ENCODE data around the gene KCTD5. TPM values are rescaled to one million over a fixed set of nuclear protein-coding genes. Genes with fewer than 3 reads are reported as not detected.
A peak's percentile ranks its signal among the peaks of the same experiment; 100 is the strongest.
"Not testable (repeated sequence)": the region's sequence is repeated elsewhere in the genome, so short reads cannot be mapped to it uniquely, and the experiment has no call there.

The KCTD5 gene
- total RNA-seq, 5 donors from 2014 or later (not counting 1 experiment from before 2014, with no cell fraction given): 19.5 to 29.1 (median 26.3) TPM

DNA sequence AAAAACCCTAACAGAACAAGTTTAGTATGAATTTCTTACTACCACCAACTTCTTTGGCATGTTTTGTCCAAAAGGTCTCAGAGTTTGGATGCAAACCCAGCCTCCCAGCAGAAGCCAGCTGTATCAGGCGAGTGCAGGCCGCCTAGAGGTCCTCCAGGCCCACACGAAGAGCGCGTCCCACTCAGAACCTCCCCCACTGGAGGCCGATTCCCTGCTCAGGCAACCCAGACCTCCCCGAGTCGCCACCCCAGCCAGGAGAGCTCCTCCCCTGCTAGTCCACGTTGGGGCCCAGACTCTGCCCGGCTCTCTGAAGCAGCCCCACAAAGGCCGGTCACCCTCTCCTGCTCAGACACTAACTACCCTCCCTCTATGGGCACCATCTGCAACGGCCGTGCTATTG, 28.4 kb upstream of the KCTD5 start:
- H3K9me3 ChIP-seq; CTCF ChIA-PET; H3K4me3 ChIP-seq (ENCODE audit: control insufficient read depth in 1 of 2, extremely low read depth in 1 of 2, low read length in 1 of 2); H3K4me1 ChIP-seq (ENCODE audit: control insufficient read depth in 1 of 2, extremely low read depth in 1 of 2, insufficient read depth in 2 of 2, low read length in 2 of 2); H3K27ac Mint-ChIP-seq; H3K4me3 Mint-ChIP-seq; H3K27me3 Mint-ChIP-seq; H3K9me3 Mint-ChIP-seq; ATAC-seq (replicated peaks in 1 of 4); POLR2A ChIA-PET; H3K36me3 ChIP-seq (ENCODE audit: control insufficient read depth in 2 of 2, extremely low read depth in 1 of 2, insufficient read depth in 1 of 2, low read length in 1 of 2); H3K36me3 Mint-ChIP-seq; DNase-seq; H3K4me1 Mint-ChIP-seq; H3K27ac ChIP-seq (ENCODE audit: low read length): not testable (repeated sequence)
- no CpG with 5 or more reads among the region's 13 CpGs for WGBS (ENCODE audit: insufficient coverage)
- H3K27me3 ChIP-seq (replicated peaks in 1 of 2; ENCODE audit: control insufficient read depth in 2 of 2, extremely low read depth in 1 of 2, insufficient read depth in 2 of 2, low read length in 1 of 2): peaks cover 0 to 11% of the 10 kb centered on the region in 2 experiments

- H3K27ac ChIP-seq (ENCODE audit: low read length); POLR2A ChIA-PET; H3K27ac Mint-ChIP-seq; H3K4me3 ChIP-seq (ENCODE audit: control insufficient read depth in 1 of 2, extremely low read depth in 1 of 2, low read length in 1 of 2); CTCF ChIA-PET; H3K4me1 Mint-ChIP-seq; H3K9me3 ChIP-seq; H3K27me3 ChIP-seq (replicated peaks in 1 of 2; ENCODE audit: control insufficient read depth in 2 of 2, extremely low read depth in 1 of 2, insufficient read depth in 2 of 2, low read length in 1 of 2); H3K36me3 Mint-ChIP-seq; DNase-seq; H3K4me3 Mint-ChIP-seq; H3K36me3 ChIP-seq (ENCODE audit: control insufficient read depth in 2 of 2, extremely low read depth in 1 of 2, insufficient read depth in 1 of 2, low read length in 1 of 2); H3K9me3 Mint-ChIP-seq; H3K27me3 Mint-ChIP-seq; H3K4me1 ChIP-seq (ENCODE audit: control insufficient read depth in 1 of 2, extremely low read depth in 1 of 2, insufficient read depth in 2 of 2, low read length in 2 of 2); ATAC-seq (replicated peaks in 1 of 4): not testable (repeated sequence)
- no CpG with 5 or more reads among the region's 8 CpGs for WGBS (ENCODE audit: insufficient coverage)
Measured at GRCh38 chr16:2654949-2655348, 27.4 kb upstream of the KCTD5 start.

GRCh38 chr16:2656985-2657384, 25.3 kb upstream of the KCTD5 start:
- POLR2A ChIA-PET: no interaction called here
- no peak overlapping the region for H3K27ac ChIP-seq (ENCODE audit: low read length)
- no peaks in the 10 kb centered on the region for H3K36me3 ChIP-seq (ENCODE audit: control insufficient read depth in 2 of 2, extremely low read depth in 1 of 2, insufficient read depth in 1 of 2, low read length in 1 of 2)
- peaks cover 13 to 21% (median 15%) of the 10 kb centered on the region in 3 donors for H3K4me1 Mint-ChIP-seq
- no peak for DNase-seq
- no peaks in the 10 kb centered on the region for H3K4me1 ChIP-seq (ENCODE audit: control insufficient read depth in 1 of 2, extremely low read depth in 1 of 2, insufficient read depth in 2 of 2, low read length in 2 of 2)
- H3K27me3 Mint-ChIP-seq: no peaks in the 10 kb centered on the region
- peaks cover 0 to 4% of the 10 kb centered on the region in 2 experiments for H3K27me3 ChIP-seq (replicated peaks in 1 of 2; ENCODE audit: control insufficient read depth in 2 of 2, extremely low read depth in 1 of 2, insufficient read depth in 2 of 2, low read length in 1 of 2)
- no peak overlapping the region for H3K4me3 Mint-ChIP-seq
- H3K4me3 ChIP-seq (ENCODE audit: control insufficient read depth in 1 of 2, extremely low read depth in 1 of 2, low read length in 1 of 2): no peak overlapping the region
- WGBS (ENCODE audit: insufficient coverage): 86% methylated on average over 2 of the region's 2 CpGs
- CTCF ChIA-PET: interaction anchor here in 1 of 2 donors (0.5 kb wide), 1 partner anchor 202 kb away, joined by 5 read pairs; no protein-coding TSS in a partner anchor
- H3K27ac Mint-ChIP-seq: no peak overlapping the region
- no peaks in the 10 kb centered on the region for H3K36me3 Mint-ChIP-seq
- H3K9me3 Mint-ChIP-seq: no peaks in the 10 kb centered on the region
- H3K9me3 ChIP-seq: no peaks in the 10 kb centered on the region
- ATAC-seq (replicated peaks in 1 of 4): no peak

DNA sequence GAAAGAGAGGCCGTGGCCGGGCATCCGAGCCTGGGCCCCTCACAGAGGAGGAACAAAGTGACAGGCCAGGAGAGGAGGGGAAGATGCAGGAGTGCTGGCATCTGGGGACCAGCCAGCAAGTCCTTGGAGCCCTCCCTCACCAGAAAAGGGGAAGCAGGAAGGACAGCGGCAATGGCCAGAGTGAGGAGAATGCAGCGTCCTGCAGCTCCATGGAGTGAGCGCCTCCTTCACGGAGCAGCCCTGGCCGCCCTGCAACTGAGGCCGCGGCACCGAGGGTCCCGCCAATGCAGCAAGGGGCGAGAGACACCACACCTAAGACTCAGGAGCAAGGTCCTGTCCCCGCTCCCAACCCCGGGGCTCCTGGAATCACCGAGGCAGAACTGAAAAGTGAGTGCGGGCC, 24.5 kb upstream of the KCTD5 start:
- DNase-seq; H3K27ac ChIP-seq (ENCODE audit: low read length); H3K4me3 Mint-ChIP-seq; ATAC-seq (replicated peaks in 1 of 4); H3K27me3 Mint-ChIP-seq; H3K36me3 ChIP-seq (ENCODE audit: control insufficient read depth in 2 of 2, extremely low read depth in 1 of 2, insufficient read depth in 1 of 2, low read length in 1 of 2); H3K4me3 ChIP-seq (ENCODE audit: control insufficient read depth in 1 of 2, extremely low read depth in 1 of 2, low read length in 1 of 2); H3K36me3 Mint-ChIP-seq; H3K4me1 ChIP-seq (ENCODE audit: control insufficient read depth in 1 of 2, extremely low read depth in 1 of 2, insufficient read depth in 2 of 2, low read length in 2 of 2); H3K27me3 ChIP-seq (replicated peaks in 1 of 2; ENCODE audit: control insufficient read depth in 2 of 2, extremely low read depth in 1 of 2, insufficient read depth in 2 of 2, low read length in 1 of 2); H3K9me3 ChIP-seq; H3K27ac Mint-ChIP-seq; POLR2A ChIA-PET; H3K9me3 Mint-ChIP-seq: not testable (repeated sequence)
- WGBS (ENCODE audit: insufficient coverage): no CpG with 5 or more reads among the region's 17 CpGs
- H3K4me1 Mint-ChIP-seq: peaks cover 14 to 29% (median 19%) of the 10 kb centered on the region in 3 donors
- CTCF ChIA-PET: interaction anchor here in 1 of 2 donors (0.5 kb wide), 1 partner anchor 202 kb away, joined by 5 read pairs; no protein-coding TSS in a partner anchor

GRCh38 chr16:2659560-2659959, 22.8 kb upstream of the KCTD5 start:
- H3K27me3 ChIP-seq (replicated peaks in 1 of 2; ENCODE audit: control insufficient read depth in 2 of 2, extremely low read depth in 1 of 2, insufficient read depth in 2 of 2, low read length in 1 of 2); DNase-seq; H3K4me1 ChIP-seq (ENCODE audit: control insufficient read depth in 1 of 2, extremely low read depth in 1 of 2, insufficient read depth in 2 of 2, low read length in 2 of 2); H3K36me3 ChIP-seq (ENCODE audit: control insufficient read depth in 2 of 2, extremely low read depth in 1 of 2, insufficient read depth in 1 of 2, low read length in 1 of 2); H3K9me3 Mint-ChIP-seq; H3K9me3 ChIP-seq; H3K4me3 Mint-ChIP-seq; CTCF ChIA-PET; POLR2A ChIA-PET; H3K27me3 Mint-ChIP-seq; ATAC-seq (replicated peaks in 1 of 4); H3K4me3 ChIP-seq (ENCODE audit: control insufficient read depth in 1 of 2, extremely low read depth in 1 of 2, low read length in 1 of 2); H3K27ac ChIP-seq (ENCODE audit: low read length): not testable (repeated sequence)
- 80% methylated on average over 1 of the region's 8 CpGs for WGBS (ENCODE audit: insufficient coverage)
- H3K4me1 Mint-ChIP-seq: peaks cover 31 to 47% (median 31%) of the 10 kb centered on the region in 3 donors
- H3K36me3 Mint-ChIP-seq: peaks cover 15% of the 10 kb centered on the region
- H3K27ac Mint-ChIP-seq: peak overlapping the region in 1 of 2 donors; percentile 18

- H3K4me1 ChIP-seq (ENCODE audit: control insufficient read depth in 1 of 2, extremely low read depth in 1 of 2, insufficient read depth in 2 of 2, low read length in 2 of 2); DNase-seq; H3K4me3 Mint-ChIP-seq; H3K27me3 ChIP-seq (replicated peaks in 1 of 2; ENCODE audit: control insufficient read depth in 2 of 2, extremely low read depth in 1 of 2, insufficient read depth in 2 of 2, low read length in 1 of 2); CTCF ChIA-PET; POLR2A ChIA-PET; H3K27me3 Mint-ChIP-seq; H3K27ac ChIP-seq (ENCODE audit: low read length); H3K9me3 Mint-ChIP-seq; H3K9me3 ChIP-seq; H3K36me3 ChIP-seq (ENCODE audit: control insufficient read depth in 2 of 2, extremely low read depth in 1 of 2, insufficient read depth in 1 of 2, low read length in 1 of 2); H3K4me3 ChIP-seq (ENCODE audit: control insufficient read depth in 1 of 2, extremely low read depth in 1 of 2, low read length in 1 of 2); ATAC-seq (replicated peaks in 1 of 4): not testable (repeated sequence)
- peak overlapping the region; percentile 18 to 58 for H3K27ac Mint-ChIP-seq
- WGBS (ENCODE audit: insufficient coverage): 67% methylated on average over 8 of the region's 11 CpGs
- peaks cover 15% of the 10 kb centered on the region for H3K36me3 Mint-ChIP-seq
- peaks cover 31 to 51% (median 31%) of the 10 kb centered on the region in 3 donors for H3K4me1 Mint-ChIP-seq
Measured at GRCh38 chr16:2660014-2660662, 22.2 kb upstream of the KCTD5 start.

Data from T-cell (primary cell).